GM19455 (cell line): Measurements from ENCODE around the gene LCE5A.
A peak's percentile ranks its signal among the peaks of the same experiment; 100 is the strongest.
"Not testable (repeated sequence)": the region's sequence is repeated elsewhere in the genome, so short reads cannot be mapped to it uniquely, and the experiment has no call there.

Source experiments
- ATAC-seq: cut with Tn5 transposase; IDR thresholded peaks from one replicate; pipeline ENCODE4 v1.9.1; 2021; ENCODE audit not compliant: unreplicated experiment

The LCE5A gene, protein sequence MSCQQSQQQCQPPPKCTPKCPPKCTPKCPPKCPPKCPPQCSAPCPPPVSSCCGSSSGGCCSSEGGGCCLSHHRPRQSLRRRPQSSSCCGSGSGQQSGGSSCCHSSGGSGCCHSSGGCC

DNA sequence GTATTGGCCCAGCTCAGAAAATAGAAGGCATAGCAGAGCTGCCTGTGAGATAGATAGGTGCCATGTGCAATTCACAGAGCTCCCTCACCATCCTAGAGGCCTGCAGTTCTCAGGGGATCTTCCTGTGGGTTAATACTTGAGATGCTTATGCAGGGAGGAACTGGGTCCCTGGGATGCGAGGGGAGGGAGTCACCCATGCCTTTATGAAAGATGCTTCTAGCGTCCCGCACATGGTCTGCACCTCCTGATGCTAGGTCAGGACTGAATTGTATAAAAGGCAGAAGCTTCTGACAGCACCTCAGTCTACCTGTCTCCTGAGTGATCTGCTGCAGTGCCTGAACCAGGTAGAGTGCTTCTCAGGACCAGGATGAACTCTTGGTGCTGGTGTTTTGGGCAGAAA, at the start of gene LCE5A:
LCE5A (plus strand) TSS at position 301 of the 400 bp plus-strand sequence. CDS start 732 bp downstream, outside the sequence.
- ATAC-seq: no peak

DNA sequence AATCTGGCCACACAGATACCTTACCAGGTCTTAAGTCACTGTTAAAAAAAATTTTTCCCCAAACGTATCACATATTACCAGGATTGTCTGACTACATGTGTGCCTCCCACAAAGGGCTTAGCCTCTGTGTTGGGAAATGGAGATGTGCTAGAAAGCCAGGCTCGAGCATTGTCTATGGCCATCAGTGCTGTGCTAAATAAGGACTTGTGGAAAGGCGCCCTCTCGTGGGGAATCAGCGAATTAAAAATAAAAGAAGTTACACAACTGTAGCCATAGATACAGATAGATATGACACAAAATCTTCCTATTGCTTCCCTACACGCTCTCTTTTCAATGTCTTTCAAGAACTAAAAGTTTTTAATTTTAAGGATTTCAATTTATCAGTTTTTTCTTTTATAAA, 49.1 kb upstream of the LCE5A start:
- no peak for ATAC-seq

DNA sequence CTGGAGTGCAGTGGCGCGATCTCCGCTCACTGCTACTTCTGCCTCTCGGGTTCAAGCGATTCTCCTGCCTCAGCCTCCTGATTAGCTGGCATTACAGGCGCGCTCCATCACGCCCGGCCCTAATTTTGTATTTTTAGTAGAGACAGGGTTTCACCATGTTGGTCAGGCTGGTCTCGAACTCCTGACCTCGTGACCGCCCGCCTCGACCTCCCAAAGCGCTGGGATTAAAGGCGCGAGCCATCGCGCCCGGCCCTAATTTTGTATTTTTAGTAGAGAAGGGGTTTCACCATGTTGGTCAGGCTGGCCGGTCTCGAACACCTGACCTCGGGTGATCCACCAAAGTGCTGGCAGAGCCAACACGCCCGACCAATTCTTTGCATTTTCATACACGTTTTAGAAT, 48.0 kb upstream of the LCE5A start:
- no peak for ATAC-seq

DNA sequence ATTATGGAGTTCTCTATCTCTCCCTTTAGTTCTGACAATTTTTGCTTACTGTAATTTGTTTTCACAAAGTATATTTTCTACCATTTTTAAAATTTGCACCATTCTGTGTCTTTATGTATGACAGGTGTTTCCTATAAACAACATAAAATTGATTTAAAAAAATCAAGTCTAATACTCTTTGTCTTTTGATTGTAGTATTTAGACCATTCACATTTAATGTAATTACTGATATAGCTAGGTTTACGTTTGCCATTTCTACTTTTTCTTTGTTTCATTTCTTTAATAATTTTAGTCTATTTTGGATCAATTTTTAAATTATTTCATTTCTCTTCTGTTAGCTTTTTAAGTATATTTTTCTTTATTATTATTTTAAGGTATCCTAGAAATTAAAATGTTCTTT, 44.4 kb upstream of the LCE5A start:
- ATAC-seq: no peak

DNA sequence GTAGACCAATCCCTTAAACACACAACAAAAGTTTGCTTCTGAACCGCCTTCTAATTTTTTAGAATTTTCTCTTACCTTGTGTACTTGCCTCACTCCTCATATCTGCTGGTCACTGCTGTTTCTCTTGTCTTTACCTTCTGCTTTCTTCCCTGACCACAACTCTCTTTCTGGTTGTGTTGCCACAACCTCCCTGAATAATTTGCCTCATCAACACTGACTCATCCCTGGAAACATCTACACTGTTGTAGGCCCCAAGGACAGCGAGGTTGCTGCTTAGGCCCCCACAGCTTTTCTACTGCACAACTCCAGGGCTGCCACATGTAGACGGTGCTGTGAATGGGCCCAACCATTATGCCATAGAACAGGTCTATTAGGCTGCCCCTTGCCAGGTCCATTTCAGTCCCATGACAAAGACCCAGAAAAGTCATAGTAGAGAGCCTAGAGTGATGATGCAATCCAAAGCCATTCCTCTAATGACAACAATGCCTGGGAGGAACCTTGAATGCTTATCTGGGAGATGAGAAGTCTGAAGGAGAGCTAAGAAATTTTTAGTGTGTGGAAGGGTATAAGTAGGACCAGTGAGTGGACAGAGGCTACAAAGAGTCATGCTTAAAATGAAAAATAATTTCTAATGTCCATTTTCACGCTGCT, 36.6 kb upstream of the LCE5A start:
- ATAC-seq: no peak

DNA sequence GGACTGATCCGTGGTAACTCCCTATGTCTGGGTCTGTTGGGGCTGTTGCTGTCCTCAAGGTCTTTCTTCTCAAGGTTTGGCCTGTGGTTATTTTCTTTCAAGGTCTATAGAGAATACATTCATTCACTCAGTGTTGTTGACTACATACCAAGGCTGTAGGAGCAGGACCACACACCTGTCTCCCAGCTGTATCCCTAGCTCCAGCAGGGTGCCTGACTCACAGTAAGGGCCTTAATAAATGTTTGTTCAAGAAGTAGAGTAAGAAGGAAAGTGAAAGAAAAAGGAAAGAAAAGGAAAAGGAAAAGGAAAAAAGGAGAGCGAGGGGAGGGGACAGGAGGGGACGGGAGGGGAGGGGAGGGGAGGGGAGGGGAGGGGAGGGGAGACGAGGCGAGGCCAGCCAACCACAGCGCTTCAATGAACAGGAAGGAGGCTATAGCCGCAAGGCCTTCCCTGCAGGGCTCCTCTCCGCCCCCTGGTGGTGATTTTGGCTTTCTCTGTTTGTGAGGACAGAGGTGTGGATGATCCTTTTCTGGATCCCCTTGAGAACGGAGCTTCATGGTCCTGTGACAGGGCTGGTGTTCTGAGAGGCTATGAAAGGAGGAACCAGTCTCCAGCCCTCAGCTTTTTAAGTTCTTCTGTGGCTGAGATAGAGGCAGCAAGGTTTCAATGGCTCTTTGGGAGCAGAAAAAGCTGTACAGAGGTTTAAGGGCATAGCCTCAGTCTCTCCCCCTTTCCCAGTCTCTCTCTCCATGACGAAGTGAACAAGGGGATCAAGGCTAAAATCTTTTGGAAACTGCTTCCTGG, 30.6 kb upstream of the LCE5A start:
- ATAC-seq: peak; percentile 66

DNA sequence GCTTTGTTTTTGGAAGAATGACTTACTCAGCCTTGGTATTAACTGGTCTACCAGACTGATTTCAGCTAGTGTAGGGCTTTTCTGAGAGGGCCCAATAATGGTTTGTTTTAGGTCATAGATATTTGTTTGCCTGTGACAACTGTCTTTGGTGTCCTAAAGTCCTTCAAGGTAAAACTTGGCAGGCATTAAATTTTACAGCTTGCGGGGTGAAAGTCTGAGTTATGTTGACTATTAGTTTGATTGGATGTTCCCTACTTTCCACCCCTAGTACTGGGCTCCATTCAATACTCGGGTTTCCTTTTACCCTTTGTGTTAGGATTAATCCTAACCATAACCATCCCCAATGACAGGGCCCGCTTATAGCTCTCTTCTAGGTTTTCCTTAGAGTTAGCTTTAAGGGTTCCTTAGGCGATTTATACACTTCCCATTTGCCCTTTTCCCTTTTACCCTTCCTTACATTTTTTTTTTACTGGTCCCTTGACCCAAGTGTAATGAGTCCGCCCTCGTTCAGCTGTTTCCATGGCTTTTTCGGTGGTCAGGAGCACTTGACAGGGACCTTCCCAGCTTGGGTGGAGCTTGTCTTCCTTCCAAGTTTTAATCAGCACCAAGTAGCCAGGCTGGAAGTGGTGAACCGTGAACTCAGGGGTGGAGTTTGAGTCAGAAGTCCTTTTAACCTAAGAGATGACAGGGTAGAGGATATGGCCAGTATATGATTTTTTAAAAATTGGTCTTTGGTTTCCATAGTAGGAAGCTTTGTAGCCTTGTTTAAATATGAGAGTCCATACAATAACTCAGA, 28.5 kb upstream of the LCE5A start:
- ATAC-seq: no peak

DNA sequence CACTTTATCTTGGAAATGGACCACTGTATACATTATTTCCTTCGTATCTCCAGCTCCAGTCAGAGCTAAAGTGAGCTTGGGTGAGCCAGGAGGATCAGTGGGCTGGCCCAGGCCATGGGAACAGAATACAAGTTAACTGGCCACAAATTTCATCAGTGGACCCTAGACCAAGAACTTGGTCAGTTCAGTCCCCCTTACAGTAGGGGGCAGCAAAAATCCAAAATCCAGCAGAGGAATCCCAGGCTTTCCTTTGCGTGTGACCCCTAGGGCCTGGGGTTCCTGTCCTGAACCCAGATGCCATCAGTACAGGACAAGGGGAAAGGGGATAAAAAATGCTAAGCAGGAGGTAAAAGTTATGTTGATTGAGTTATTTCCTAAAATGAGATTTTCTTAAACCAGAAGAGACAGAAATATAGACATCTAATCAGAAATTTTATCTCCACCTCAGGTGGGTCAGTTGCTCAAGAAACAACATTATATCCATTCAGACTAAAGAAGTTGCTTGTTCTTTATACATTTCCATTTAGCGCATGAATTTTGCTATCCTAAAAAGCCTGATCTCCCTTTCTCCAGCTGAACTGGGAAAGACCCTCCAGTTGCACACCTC, 24.1 kb upstream of the LCE5A start:
- no peak for ATAC-seq

DNA sequence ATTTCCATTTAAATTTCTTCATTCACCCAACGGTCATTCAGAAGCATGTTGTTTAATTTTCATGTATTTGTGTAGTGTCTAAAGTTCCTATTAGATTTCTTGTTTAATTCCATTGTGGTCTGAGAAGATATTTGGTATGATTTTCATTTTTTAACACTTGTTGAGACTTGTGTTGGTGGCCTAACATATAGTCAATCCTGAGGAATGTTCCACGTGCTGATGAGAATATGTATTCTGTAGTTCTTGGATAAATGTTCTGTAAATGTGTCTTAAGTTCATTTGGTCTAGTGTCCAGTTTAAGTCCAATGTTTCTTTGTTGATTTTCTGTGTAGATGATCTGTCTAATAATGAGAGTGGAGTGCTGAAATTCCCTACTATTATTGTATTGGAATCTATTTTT, 22.7 kb upstream of the LCE5A start:
- no peak for ATAC-seq

DNA sequence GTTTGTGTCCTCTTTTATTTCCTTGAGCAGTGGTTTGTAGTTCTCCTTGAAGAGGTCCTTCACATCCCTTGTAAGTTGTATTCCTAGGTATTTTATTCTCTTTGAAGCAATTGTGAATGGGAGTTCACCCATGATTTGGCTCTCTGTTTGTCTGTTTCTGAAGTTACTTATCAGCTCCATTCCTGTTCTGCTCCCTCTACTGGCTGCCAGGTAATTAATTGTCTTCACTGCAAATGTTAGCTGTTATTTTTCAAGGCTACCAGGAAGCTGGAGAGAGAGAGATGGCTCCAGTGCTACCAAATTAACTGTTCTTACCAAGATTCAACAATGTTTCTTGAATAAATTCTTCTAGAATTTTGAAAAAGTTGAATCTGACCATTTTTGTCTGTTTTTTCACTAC, 19.1 kb upstream of the LCE5A start:
- not testable (repeated sequence) for ATAC-seq

DNA sequence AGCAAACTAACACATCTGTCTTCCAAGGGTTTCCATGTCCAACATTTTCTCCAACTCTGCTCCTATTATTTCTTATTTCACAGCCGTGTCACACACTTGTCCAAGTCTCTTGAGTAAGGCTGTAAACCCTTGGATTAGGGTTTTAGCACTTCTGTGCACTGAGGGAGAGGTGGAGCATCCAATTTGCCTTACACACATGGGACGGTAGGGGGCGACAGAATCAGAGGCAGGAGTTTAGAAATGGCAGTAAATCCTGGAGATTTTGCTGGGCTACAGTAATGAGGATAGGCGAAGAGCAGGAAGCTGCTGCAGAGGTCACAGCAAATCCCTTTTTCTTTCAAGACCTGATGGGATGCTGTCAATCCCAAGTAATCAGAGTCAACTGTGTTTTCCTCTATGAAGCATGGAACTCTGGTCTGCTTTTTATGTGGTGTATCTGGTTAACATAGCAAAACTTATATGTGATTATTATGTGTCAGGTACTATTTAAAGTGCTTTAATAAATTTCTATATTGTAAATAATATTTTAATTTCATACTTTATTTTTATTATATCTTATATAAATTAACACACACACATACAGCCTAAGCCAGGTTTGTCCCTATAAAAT, 15.4 kb upstream of the LCE5A start:
- no peak for ATAC-seq

DNA sequence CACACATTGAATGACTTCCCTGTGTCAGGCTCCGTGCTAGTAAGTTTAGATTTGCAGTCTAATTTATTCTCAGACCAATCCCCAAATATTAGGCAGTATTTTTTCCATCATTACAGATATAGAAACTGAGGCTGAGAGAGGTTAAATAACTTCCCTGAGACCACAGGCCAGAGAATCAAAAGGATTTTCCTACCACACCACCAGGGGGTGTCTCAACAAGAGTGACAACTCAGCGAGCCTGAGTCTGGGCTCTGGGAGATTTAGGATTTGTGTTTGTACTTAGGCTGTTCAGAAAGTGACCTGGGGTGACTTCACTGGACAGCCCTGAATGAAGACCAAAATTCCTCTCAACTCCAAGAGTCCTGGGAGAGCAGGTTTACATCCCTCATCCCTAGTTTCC, 13.3 kb upstream of the LCE5A start:
- no peak for ATAC-seq

DNA sequence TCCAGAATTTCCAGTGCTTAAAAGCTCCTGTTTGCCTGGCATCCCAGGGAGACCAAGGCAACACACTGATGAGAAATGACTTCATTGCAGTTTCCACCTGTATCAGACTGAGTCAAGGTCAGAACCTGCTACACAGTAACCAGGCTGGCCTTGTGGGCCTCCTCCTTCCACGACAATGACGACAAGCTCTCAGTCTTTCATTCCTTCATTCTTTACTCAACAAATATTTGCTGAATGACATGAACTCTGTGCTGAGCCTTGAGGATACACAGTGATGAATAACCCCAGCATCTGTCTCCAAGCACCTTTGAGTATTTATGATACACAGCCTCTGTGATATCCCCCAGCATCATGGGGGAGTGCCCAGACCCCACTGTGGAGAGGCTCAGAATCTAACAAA, 8.9 kb upstream of the LCE5A start:
- ATAC-seq: no peak

DNA sequence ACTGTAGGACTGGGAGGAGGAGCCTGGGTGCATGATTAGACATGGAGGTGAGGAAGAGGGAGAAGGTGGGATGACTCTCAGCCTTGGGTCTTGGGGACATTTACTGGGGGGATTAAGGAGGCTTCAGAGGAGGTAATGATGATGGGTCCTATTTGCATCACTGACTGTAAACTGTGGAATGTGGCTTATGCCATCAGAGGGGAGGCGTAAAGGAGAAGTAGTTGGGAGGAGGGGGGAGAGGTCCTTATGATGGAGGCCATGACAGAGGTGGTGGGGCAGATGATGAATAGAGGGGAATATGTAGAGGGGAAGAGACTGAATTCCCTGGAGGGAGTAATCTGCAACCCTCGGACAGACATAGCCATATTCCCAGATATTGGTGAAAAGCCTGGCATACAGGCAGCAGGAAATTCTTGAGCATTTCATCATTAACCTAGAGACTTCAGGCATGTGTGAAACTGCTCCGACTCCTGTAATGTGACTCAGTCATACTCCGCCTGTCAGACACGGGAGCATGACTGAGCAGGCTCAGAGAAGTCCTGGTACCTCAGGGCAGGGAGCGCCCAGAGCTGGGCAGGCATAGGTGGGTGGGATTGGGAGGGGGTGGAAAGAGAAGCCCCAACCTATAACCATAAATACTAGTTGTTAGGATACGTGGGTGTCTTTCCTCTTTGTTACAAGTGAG, 8.0 kb upstream of the LCE5A start:
- ATAC-seq: no peak

DNA sequence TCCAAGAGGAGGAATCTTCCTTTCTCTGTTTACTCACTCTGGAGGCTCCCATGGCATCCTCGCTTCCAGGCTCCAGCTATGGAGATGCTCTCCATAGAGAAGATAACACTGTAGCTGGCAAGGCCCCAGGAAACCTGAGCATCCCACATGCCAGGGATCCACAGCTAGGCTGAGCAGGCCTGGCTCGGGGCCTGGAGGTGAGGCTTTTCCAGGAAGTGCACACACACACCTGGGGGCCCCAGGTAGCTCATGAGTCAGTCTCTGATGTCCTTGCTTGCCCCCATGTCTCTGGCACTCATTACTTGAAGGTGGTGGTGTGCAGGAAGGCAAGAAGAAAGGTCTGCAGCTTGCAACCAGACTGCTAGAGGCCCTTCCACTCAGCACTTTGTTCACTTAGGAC, 5.5 kb upstream of the LCE5A start:
- ATAC-seq: no peak

DNA sequence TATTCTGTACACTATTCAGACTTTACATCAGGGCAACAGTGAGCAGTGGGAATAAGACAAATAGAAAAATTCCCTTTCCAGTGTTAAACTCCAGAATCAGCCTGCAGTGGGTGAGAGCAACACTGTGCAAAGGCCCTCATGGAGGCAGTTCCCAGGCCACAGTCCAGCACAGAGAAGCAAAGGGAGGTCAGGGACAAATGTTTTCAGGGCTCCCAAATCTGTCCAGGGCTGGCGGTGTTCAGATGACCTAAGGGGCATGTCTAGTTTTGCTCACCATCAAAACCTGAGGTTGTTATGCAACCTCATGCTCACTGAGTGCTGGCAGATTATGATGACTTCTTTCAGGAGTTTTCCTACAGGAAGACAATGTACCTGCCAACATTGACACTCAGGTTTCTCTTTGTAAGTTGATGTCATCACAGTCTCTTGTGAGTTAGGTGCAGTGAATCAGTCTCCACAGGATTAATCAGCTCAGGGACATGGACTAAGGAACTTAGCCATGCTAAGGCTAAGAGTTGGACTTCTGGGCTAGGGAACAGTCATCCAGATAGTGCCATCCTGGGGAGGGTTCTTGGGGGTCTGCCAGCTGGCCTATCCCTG, 3.6 kb upstream of the LCE5A start:
- no peak for ATAC-seq

DNA sequence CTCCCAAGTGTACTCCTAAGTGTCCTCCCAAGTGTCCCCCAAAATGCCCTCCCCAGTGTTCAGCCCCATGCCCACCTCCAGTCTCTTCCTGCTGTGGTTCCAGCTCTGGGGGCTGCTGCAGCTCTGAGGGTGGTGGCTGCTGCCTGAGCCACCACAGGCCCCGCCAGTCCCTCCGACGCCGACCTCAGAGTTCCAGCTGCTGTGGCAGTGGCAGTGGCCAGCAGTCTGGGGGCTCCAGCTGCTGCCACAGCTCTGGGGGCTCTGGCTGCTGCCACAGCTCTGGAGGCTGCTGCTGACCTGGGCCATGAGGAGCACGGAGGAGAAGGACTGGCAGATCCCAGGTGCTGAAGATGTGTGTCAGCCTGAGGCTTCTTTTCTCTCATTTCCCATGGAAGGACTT, 993 bp downstream of the LCE5A start:
- ATAC-seq: no peak

DNA sequence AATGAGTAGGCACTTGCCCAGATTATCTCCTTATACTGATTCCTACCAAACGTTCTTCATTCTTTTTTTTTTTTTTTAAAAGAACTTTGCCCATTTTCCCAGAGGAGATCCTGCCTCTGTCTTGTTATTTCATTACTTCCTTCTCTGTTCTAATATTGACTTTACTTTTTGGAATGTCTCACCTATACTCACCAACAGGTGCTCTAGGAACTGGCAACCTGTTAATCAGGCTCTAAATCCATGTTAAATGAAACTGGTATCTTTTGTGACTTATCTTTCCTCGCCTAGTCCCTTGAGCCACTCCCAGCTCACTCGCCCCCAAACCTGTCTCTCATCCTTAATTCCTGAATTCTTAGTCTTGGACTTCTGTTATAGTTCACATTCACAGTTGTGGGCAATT, 2.5 kb downstream of the LCE5A start:
- ATAC-seq: no peak

DNA sequence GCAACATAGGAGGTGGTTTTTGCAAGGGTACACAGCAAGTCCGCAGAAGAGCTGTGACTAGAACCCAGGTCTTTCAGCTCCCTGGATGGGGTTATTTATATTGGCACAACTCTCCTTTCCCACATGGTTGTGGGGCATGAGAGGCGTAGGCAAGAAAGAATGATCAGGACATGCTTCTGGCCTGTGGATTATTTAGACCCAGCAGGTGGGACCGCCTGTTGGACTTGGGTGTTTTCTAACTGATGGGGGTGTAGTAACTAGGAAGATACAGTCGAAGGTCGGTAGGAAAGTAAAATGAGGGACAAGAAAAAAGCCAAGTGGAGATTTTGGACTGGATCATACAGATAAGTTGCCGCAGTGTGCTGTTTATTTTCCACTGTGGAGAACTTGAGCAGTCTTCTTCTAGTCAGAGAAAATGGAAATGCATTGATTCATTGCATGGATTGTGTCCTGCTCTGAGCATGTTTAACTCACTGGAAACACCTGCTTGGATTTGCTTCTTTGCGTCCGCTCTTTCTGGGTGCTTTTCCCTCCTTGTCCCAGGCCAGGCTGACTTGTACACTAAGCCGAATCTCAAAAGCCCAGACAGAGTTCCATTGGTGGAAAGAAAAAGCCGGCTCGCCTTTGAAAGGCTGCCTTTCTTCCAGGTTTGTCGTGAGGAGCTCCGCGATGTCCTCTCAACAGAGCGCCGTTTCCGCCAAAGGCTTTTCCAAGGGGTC, 4.3 kb downstream of the LCE5A start:
- ATAC-seq: no peak
